PFSK-1 (cell line): Measurements from ENCODE around the gene PM20D2.

Experiments
- FOXP2 ChIP-seq: optimal IDR thresholded peaks from 2 replicates; pipeline ENCODE3; 2011; ENCODE audit warnings: borderline replicate concordance, control low read depth, inconsistent platforms; ENCODE audit not compliant: insufficient read depth; ENCODE audit errors: extremely low read length, extremely low read depth
- POLR2AphosphoS5 ChIP-seq: IDR thresholded peaks from 2 replicates; pipeline ENCODE4 v1.6.1; 2012; ENCODE audit warnings: low read depth, mild to moderate bottlenecking, control low read depth, low read length, moderate library complexity
- REST ChIP-seq, 2 experiments: IDR thresholded peaks; 2 replicates each; pipeline versions ENCODE4 v1.6.1 to v1.8.0; 2011 to 2012; ENCODE audit warnings: low read depth in 2 of 2, low read length in 2 of 2, control low read depth in 1 of 2, inconsistent platforms in 1 of 2, mild to moderate bottlenecking in 1 of 2, moderate library complexity in 1 of 2; ENCODE audit not compliant: insufficient read depth in 1 of 2
- SIN3A ChIP-seq: IDR thresholded peaks from 2 replicates; pipeline ENCODE4 v1.6.1; 2012; ENCODE audit warnings: mild to moderate bottlenecking, low read length, moderate library complexity, borderline replicate concordance; ENCODE audit not compliant: insufficient read depth
- TAF1 ChIP-seq: IDR thresholded peaks from 2 replicates; pipeline ENCODE4 v1.6.1; 2012; ENCODE audit warnings: low read length, control low read depth, borderline replicate concordance; ENCODE audit not compliant: insufficient read depth

Gene PM20D2

DNA sequence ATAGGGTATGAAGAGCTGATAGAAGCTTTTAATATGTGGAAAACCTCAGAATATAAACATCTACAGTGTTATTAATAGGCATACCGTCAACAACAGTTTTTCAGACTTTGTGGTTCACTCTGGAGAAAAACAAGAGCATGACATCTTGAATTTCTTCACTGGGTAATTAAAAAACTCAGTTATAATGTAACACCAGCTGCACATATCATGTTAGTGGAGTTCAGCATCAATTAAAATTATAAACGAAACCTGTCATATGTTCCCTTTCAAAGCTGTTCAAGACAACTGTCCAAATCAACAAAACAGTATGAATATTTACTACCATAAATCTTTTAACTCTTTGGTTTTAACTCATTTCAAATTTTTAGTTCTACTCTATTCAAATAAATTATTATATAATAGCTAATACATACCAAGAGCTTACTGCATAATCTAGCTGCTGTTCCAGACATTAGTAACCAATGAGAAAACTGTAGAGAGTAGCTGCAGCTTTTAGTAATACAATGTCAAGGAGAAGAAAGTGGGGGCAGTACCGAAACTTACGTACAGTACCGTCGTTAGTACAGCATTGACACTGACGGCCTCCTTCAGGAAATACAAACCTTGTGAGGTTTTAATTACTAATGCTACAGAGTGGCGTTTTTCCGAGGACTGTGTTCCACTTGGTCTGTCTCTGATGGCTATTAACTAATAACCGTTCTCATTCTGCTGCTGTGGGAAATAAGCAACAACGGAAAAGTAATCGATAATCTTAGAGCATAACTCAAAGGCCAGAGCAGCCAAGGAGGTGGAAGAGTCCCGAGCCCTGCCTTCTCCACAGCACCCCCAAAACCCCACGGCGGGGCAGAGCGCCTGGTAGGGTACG lies 532 bp upstream of the PM20D2 start:
- no peak for TF ChIP-seq TAF1
- no peak for TF ChIP-seq FOXP2
- no peak for TF ChIP-seq POLR2AphosphoS5
- no peak for TF ChIP-seq REST (IDR thresholded peaks at IDR 0.05; ENCODE audit: insufficient read depth in 1 of 2, low read depth in 2 of 2, low read length in 2 of 2)
- no peak for TF ChIP-seq SIN3A

DNA sequence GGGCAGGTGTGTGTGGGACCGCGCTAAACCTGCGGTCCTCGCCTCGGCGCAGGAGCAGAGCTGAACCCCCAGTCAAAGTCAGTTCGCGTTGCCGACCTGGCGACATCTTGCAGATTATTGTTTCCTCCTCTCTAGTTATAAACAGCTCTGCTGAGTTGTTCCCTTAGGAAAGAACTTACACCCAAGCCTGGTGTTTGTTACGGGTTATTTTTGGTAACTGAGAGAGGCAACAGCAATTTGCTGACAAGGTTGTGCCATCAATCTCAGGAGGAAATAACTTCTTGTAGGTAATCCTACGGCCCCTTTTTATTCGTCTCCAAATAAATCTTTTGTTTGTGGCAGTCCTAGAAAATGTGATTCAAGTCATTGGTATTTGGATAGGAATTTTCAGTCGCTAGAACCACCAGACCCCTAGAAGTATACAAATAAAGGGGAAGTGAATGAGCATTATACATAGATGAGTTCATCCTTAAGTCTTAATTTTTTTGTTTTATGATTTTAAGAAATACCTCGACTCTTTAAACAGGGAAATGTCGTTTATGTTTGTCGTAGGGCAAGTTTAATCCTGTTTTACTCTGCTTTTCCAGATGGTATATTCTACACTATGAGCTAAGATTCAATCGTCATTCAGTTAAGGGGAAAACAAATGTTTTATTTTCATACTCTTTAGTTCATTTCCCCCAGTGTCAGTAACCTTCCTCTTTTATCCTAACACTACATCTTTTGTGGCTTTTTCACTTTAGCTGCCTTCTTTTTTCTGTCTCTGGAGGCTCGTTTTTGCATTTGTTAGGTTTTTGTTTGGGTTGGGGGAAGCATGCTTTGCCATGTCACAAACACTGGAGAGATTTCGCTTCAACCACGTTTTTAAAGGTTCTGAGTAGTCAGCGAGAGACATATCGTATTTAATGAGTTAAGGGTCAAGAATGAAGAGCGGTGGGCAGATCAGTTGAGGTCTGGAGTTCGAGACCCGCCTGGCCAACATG lies 1.2 kb downstream of the PM20D2 start:
- no peak for TF ChIP-seq REST (IDR thresholded peaks at IDR 0.05; ENCODE audit: insufficient read depth in 1 of 2, low read depth in 2 of 2, low read length in 2 of 2)

GRCh38 chr6:89148016-89148750 lies 2.3 kb downstream of the PM20D2 start:
- TF ChIP-seq POLR2AphosphoS5: no peak
- TF ChIP-seq SIN3A: no peak
- TF ChIP-seq TAF1: no peak
- no peak for TF ChIP-seq REST (IDR thresholded peaks at IDR 0.05; ENCODE audit: insufficient read depth in 1 of 2, low read depth in 2 of 2, low read length in 2 of 2)
- TF ChIP-seq FOXP2: no peak

- TF ChIP-seq SIN3A (no peak), FOXP2 (no peak), REST (IDR thresholded peaks at IDR 0.05; ENCODE audit: insufficient read depth in 1 of 2, low read depth in 2 of 2, low read length in 2 of 2) (no peak), TAF1 (no peak), POLR2AphosphoS5 (no peak)
These were observed 8.3 kb downstream of the PM20D2 start for GRCh38 chr6:89154131-89154530.
